Thyroid gland (tissue), 4 donors: ENCODE data around the gene AKAP5.
A peak's percentile ranks its signal among the peaks of the same experiment; 100 is the strongest.

Experiments used
- POLR2A ChIP-seq, 2 donors: fragments of 450-650 bp; IDR thresholded peaks; one replicate each; pipeline ENCODE4 v1.6.1; 2017; ENCODE audit warnings: antibody characterized with exemption in 2 of 2, mild to moderate bottlenecking in 2 of 2, moderate library complexity in 1 of 2
- TF ChIP-seq, protein P1 (sequence below), 6 experiments: fragments of 200-600 bp in 3 of 6; fragments of 450-650 bp in 3 of 6; sonication (generic) in 3 of 6; IDR thresholded peaks; one replicate each; pipeline ENCODE4 v1.5.1; 2016 to 2019; ENCODE audit warnings: antibody characterized with exemption in 6 of 6, mild to moderate bottlenecking in 2 of 6, inconsistent platforms in 1 of 6, moderate library complexity in 1 of 6

DNA sequence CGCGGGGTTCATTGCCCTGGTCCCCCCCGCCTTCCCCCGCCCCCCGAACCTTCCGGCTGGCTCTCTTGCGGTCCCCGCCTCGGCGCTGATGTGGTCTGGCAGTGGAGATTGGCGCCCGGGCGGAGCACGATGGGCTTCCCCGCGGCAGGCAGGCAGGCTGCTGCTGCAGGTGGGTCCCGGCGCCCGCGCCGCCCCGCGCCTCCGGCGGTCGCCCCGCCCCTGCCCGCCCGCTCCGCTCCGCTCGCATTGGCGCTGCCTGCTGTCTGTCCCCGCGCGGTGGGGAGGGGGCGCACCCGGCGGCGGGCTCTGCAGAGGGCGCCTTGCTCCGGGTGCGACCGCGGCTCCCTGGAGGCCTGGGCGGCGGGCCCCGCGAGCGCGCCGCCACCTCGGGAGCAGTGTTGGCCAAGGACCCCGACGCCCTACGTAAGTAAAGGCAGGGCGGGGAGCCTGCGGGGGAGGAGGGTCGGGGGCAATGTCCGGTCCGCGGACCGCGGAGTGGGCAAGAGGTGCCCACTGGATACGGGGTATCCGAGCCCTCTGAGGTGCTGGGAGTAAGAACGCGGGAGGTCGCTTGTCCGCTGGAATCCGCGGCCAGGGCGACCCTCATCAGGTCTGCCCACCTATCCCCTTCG lies at the start of gene AKAP5:
- peak in 1 of 2 donors; percentile 62 for TF ChIP-seq POLR2A (IDR thresholded peaks at IDR 0.05)
- TF ChIP-seq, protein P1, sequence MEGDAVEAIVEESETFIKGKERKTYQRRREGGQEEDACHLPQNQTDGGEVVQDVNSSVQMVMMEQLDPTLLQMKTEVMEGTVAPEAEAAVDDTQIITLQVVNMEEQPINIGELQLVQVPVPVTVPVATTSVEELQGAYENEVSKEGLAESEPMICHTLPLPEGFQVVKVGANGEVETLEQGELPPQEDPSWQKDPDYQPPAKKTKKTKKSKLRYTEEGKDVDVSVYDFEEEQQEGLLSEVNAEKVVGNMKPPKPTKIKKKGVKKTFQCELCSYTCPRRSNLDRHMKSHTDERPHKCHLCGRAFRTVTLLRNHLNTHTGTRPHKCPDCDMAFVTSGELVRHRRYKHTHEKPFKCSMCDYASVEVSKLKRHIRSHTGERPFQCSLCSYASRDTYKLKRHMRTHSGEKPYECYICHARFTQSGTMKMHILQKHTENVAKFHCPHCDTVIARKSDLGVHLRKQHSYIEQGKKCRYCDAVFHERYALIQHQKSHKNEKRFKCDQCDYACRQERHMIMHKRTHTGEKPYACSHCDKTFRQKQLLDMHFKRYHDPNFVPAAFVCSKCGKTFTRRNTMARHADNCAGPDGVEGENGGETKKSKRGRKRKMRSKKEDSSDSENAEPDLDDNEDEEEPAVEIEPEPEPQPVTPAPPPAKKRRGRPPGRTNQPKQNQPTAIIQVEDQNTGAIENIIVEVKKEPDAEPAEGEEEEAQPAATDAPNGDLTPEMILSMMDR (IDR thresholded peaks at IDR 0.05): peak in 1 of 6 experiments; percentile 15
